Measurements from ENCODE around the gene MAPKAP1.

DNA sequence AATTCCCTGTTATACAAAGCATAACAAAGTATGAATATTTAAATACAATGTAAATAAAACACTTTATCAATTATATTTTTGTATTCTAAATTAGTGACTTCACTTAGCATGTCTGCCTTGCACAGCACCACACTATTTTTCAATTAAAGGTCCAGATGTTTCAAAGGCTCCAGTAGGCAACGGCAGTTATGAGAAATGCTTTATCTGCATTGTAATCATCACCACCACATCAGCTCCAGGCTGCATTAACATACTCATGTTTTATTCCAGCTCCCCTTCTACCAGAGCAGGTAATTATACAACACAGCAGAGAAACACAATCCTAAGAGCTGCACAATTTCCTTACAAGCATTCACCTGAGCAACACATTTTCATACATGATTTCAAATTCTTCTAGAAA is 102.8 kb downstream of the MAPKAP1 start:
- TF ChIP-seq GATAD2A (IDR thresholded peaks at IDR 0.05) (no peak), ZNF140 (CRISPR knock-in tag; IDR thresholded peaks at IDR 0.05) (no peak), RFX5 (IDR thresholded peaks at IDR 0.05; ENCODE audit: low read depth, low read length) (no peak), RBBP5 (IDR thresholded peaks at IDR 0.05; ENCODE audit: borderline replicate concordance, insufficient read depth, low read length, poor library complexity, severe bottlenecking) (no peak)

Measured in K562 (cell line).